Measurements from ENCODE around the gene OLFM2. TPM values are rescaled to one million over a fixed set of nuclear protein-coding genes. Genes with fewer than 3 reads are reported as not detected.

Gene OLFM2
- polyA plus RNA-seq, 1 donor from 2014 or later = 68.6 TPM

DNA sequence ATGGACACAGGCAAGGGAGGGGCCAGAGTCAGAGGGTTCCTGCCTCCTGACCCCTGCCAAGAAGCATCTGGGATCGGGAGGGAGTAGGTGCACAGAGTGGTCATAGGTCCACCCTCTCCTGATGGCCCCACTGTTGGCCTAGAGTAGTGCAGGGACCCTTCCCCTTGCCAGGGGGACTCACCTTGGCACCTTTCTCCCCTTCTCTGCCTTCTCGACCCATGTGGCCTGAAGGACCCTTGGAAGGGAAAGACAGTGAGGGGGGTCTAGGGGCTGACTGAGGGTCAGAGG is 33.3 kb upstream of the OLFM2 start:
- Histone ChIP-seq H3K36me3 (ENCODE audit: insufficient read depth, low read length) (no peaks in the 10 kb centered on the region), H3K27ac (ENCODE audit: low read length) (no peak overlapping the region), H3K9me2 (ENCODE audit: insufficient read depth, low read length) (no peaks in the 10 kb centered on the region), H3K9me3 (ENCODE audit: low read length) (no peaks in the 10 kb centered on the region), H4K20me1 (ENCODE audit: insufficient read depth) (no peaks in the 10 kb centered on the region), H2AFZ (ENCODE audit: low read depth, low read length) (no peak overlapping the region), H3K9ac (ENCODE audit: low read length) (no peak overlapping the region), H3K4me2 (ENCODE audit: low read length) (no peak overlapping the region), H3F3A (ENCODE audit: insufficient read depth, low read length, poor library complexity, severe bottlenecking) (no peaks in the 10 kb centered on the region), H3K4me3 (ENCODE audit: low read length) (no peak overlapping the region), H3K79me2 (replicated peaks; ENCODE audit: insufficient read depth, low read length) (no peaks in the 10 kb centered on the region), H3K27me3 (ENCODE audit: insufficient read depth, low read depth, low read length) (peaks cover 24% of the 10 kb centered on the region)
- no peak for TF ChIP-seq TAF1 (IDR thresholded peaks at IDR 0.05; ENCODE audit: low read depth)
- TF ChIP-seq MXI1 (conservative IDR thresholded peaks at IDR 0.05; ENCODE audit: poor library complexity, severe bottlenecking) = no peak
- no peak for TF ChIP-seq RAD21 (conservative IDR thresholded peaks at IDR 0.05)
- no peak for TF ChIP-seq EP300 (conservative IDR thresholded peaks at IDR 0.05; ENCODE audit: poor library complexity, severe bottlenecking)
- TF ChIP-seq, protein P1, sequence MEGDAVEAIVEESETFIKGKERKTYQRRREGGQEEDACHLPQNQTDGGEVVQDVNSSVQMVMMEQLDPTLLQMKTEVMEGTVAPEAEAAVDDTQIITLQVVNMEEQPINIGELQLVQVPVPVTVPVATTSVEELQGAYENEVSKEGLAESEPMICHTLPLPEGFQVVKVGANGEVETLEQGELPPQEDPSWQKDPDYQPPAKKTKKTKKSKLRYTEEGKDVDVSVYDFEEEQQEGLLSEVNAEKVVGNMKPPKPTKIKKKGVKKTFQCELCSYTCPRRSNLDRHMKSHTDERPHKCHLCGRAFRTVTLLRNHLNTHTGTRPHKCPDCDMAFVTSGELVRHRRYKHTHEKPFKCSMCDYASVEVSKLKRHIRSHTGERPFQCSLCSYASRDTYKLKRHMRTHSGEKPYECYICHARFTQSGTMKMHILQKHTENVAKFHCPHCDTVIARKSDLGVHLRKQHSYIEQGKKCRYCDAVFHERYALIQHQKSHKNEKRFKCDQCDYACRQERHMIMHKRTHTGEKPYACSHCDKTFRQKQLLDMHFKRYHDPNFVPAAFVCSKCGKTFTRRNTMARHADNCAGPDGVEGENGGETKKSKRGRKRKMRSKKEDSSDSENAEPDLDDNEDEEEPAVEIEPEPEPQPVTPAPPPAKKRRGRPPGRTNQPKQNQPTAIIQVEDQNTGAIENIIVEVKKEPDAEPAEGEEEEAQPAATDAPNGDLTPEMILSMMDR (IDR thresholded peaks at IDR 0.05; ENCODE audit: poor library complexity, severe bottlenecking) = no peak
- no peak for TF ChIP-seq EZH2 (IDR thresholded peaks at IDR 0.05; ENCODE audit: borderline replicate concordance, insufficient read depth, low read length, poor library complexity, severe bottlenecking)
- no peak for TF ChIP-seq POLR2AphosphoS5 (IDR thresholded peaks at IDR 0.05)
- no peak for TF ChIP-seq REST (IDR thresholded peaks at IDR 0.05; ENCODE audit: borderline replicate concordance)
- TF ChIP-seq SMC3 (conservative IDR thresholded peaks at IDR 0.05; ENCODE audit: poor library complexity) = no peak

DNA sequence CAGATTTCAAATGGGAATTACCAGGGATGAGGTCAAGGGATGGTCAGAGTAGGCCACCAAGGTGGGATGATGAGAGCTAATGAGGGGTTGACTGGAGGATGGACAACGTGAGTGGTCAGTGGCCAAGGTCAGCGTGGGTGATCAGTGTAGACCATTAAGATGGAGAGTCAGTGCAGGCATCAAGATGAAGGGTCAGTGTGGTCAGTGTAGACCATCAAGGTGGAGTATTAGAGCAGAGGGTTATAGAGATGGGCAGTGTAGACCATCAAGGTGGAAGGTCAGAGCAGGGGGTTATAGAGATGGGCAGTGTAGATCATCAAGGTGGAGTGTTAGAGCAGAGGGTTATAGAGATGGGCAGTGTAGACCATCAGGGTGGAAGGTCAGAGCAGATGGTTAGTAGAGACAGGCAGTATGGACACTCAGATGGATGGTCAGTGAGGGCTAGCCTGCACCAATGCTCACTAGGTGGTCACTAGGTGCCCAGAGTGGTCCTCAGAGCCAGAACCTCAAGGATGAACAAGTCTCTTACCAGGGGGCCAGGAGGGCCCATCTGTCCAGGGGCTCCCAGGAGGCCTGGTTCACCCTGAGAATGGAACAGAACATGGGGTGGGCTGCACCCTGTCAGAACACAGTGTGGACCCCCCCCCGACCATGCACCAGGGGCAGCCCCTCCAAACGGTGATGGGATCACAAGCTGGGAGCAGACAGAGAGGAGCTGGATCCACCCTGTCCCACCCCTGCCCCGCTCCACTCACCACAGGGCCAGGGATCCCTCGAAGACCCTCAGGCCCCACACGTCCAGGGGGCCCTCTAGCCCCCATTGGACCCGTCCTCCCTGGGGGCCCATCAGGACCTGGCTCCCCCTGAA is 32.7 kb upstream of the OLFM2 start:
- Histone ChIP-seq H3F3A (ENCODE audit: insufficient read depth, low read length, poor library complexity, severe bottlenecking) (no peaks in the 10 kb centered on the region), H3K9me3 (ENCODE audit: low read length) (no peaks in the 10 kb centered on the region), H3K4me3 (ENCODE audit: low read length) (no peak overlapping the region), H3K27ac (ENCODE audit: low read length) (no peak overlapping the region), H3K9ac (ENCODE audit: low read length) (no peak overlapping the region), H4K20me1 (ENCODE audit: insufficient read depth) (no peaks in the 10 kb centered on the region), H3K79me2 (replicated peaks; ENCODE audit: insufficient read depth, low read length) (no peaks in the 10 kb centered on the region), H3K9me2 (ENCODE audit: insufficient read depth, low read length) (no peaks in the 10 kb centered on the region), H3K4me2 (ENCODE audit: low read length) (no peak overlapping the region), H3K36me3 (ENCODE audit: insufficient read depth, low read length) (no peaks in the 10 kb centered on the region), H3K27me3 (ENCODE audit: insufficient read depth, low read depth, low read length) (peaks cover 24% of the 10 kb centered on the region), H2AFZ (ENCODE audit: low read depth, low read length) (no peak overlapping the region)
- TF ChIP-seq SMC3 (conservative IDR thresholded peaks at IDR 0.05; ENCODE audit: poor library complexity) = no peak
- TF ChIP-seq TAF1 (IDR thresholded peaks at IDR 0.05; ENCODE audit: low read depth) = no peak
- TF ChIP-seq REST (IDR thresholded peaks at IDR 0.05; ENCODE audit: borderline replicate concordance) = no peak
- TF ChIP-seq, protein P1 (IDR thresholded peaks at IDR 0.05; ENCODE audit: poor library complexity, severe bottlenecking) = no peak
- no peak for TF ChIP-seq EP300 (conservative IDR thresholded peaks at IDR 0.05; ENCODE audit: poor library complexity, severe bottlenecking)
- TF ChIP-seq POLR2AphosphoS5 (IDR thresholded peaks at IDR 0.05) = no peak
- no peak for TF ChIP-seq EZH2 (IDR thresholded peaks at IDR 0.05; ENCODE audit: borderline replicate concordance, insufficient read depth, low read length, poor library complexity, severe bottlenecking)
- TF ChIP-seq RAD21 (conservative IDR thresholded peaks at IDR 0.05) = no peak
- no peak for TF ChIP-seq MXI1 (conservative IDR thresholded peaks at IDR 0.05; ENCODE audit: poor library complexity, severe bottlenecking)
